Esophagus muscularis mucosa (tissue), 4 donors: ENCODE measurements around the gene GLTP. TPM values are rescaled to one million over a fixed set of nuclear protein-coding genes. Genes with fewer than 3 reads are reported as not detected.

Experiments
- DNase-seq: peaks from one replicate; pipeline ENCODE4 v3.0.0-alpha.2; 2017; ENCODE audit errors: extremely low spot score
- H3K27ac ChIP-seq, 4 donors: fragments of 200-600 bp; sonication (generic); replicated peaks in 1 of 4; 1 replicate in 3 of 4; 2 replicates in 1 of 4; pipeline ENCODE4 v1.5.1; 2016 to 2019; ENCODE audit warnings: mild to moderate bottlenecking in 1 of 4
- H3K27me3 ChIP-seq, 4 donors: fragments of 200-600 bp; sonication (generic); one replicate each; pipeline versions ENCODE4 v1.5.1 to v1.6.0; 2016 to 2019
- H3K36me3 ChIP-seq, 4 donors: fragments of 200-600 bp; sonication (generic); one replicate each; pipeline ENCODE4 v1.5.1; 2016 to 2019
- H3K4me1 ChIP-seq, 4 donors: fragments of 200-600 bp; sonication (generic); one replicate each; pipeline ENCODE4 v1.5.1; 2016 to 2019
- H3K4me3 ChIP-seq, 4 donors: fragments of 200-600 bp; sonication (generic); 1 replicate in 2 of 4; 2 replicates in 2 of 4; pipeline ENCODE4 v1.5.1; 2016 to 2019; ENCODE audit warnings: mild to moderate bottlenecking in 4 of 4, moderate library complexity in 1 of 4
- H3K9me3 ChIP-seq, 4 donors: fragments of 200-600 bp; sonication (generic); 1 replicate in 3 of 4; 2 replicates in 1 of 4; pipeline ENCODE4 v1.5.1; 2016 to 2019
- EP300 ChIP-seq: sonication (generic); formaldehyde crosslinking; IDR thresholded peaks from one replicate; pipeline ENCODE4 v1.6.1; 2017; ENCODE audit warnings: antibody characterized with exemption
- POLR2A ChIP-seq: fragments of 450-650 bp; IDR thresholded peaks from one replicate; pipeline ENCODE4 v1.6.1; 2017; ENCODE audit warnings: antibody characterized with exemption, moderate library complexity, mild to moderate bottlenecking, low read depth
- POLR2AphosphoS5 ChIP-seq, 2 donors: sonication (generic); formaldehyde crosslinking; IDR thresholded peaks; one replicate each; pipeline ENCODE4 v1.6.1; 2017; ENCODE audit warnings: antibody characterized with exemption in 2 of 2
- WGBS: methylation state at CpG from one replicate; pipeline ENCODE4 v1.1.5; 2018; 5-methylcytosine and 5-hydroxymethylcytosine counted together
- intact Hi-C: fragments of 100-400 bp; cut with DNase I; formaldehyde crosslinking; loops from one replicate; pipeline ENCODE4 v1.15.1; 2023
- total RNA-seq, 4 donors: library from RNA; depleted of rRNA; stranded (reverse); fragments of >200 nt; gene quantifications; one replicate each; pipeline versions ENCODE4 v1.1.0 to v1.2.1, GENCODE V29; 2016
- TF ChIP-seq, protein P1 (sequence below), 3 experiments: fragments of 200-600 bp in 2 of 3; fragments of 450-650 bp in 1 of 3; sonication (generic) in 2 of 3; IDR thresholded peaks; one replicate each; pipeline ENCODE4 v1.5.1; 2017 to 2019; ENCODE audit warnings: antibody characterized with exemption in 3 of 3, mild to moderate bottlenecking in 2 of 3, moderate library complexity in 1 of 3

GLTP gene
- total RNA-seq, 4 donors from 2014 or later: 37.0 to 47.7 (median 39.6) TPM

GRCh38 chr12:109830718-109831117, 49.6 kb downstream of the GLTP start:
- peaks cover 2 to 18% (median 11%) of the 10 kb centered on the region in 4 donors for H3K4me1 ChIP-seq
- H3K36me3 ChIP-seq: no peaks in the 10 kb centered on the region
- TF ChIP-seq, protein P1, sequence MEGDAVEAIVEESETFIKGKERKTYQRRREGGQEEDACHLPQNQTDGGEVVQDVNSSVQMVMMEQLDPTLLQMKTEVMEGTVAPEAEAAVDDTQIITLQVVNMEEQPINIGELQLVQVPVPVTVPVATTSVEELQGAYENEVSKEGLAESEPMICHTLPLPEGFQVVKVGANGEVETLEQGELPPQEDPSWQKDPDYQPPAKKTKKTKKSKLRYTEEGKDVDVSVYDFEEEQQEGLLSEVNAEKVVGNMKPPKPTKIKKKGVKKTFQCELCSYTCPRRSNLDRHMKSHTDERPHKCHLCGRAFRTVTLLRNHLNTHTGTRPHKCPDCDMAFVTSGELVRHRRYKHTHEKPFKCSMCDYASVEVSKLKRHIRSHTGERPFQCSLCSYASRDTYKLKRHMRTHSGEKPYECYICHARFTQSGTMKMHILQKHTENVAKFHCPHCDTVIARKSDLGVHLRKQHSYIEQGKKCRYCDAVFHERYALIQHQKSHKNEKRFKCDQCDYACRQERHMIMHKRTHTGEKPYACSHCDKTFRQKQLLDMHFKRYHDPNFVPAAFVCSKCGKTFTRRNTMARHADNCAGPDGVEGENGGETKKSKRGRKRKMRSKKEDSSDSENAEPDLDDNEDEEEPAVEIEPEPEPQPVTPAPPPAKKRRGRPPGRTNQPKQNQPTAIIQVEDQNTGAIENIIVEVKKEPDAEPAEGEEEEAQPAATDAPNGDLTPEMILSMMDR (IDR thresholded peaks at IDR 0.05): no peak
- TF ChIP-seq EP300 (no peak), POLR2AphosphoS5 (IDR thresholded peaks at IDR 0.05) (no peak), POLR2A (no peak)
- 75% methylated on average over 2 of the region's 2 CpGs for WGBS
- peaks cover 4 to 63% (median 6%) of the 10 kb centered on the region in 4 donors for H3K27me3 ChIP-seq
- no peak overlapping the region for H3K4me3 ChIP-seq
- intact Hi-C loops: no loop called here
- no peaks in the 10 kb centered on the region for H3K9me3 ChIP-seq
- DNase-seq: no peak
- no peak overlapping the region for H3K27ac ChIP-seq

DNA sequence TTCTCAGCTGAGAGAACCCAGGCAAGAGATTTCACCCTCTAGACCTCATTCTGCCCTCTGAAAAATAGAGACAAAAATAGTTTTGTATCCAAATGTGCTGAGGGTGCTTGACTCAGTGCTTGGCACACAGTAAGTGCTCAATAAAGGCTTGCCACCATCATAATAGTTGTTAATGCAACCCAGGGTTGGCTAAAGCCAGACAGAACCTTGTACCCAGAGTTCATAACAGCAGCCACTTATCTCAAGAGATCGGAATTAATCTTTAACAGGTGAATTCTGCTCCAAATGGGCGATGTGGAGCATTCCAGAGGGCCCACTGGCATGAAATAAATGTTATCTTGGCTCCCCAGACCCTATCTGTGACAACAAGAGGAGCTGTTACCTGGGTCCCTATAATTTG, 50.1 kb downstream of the GLTP start:
- H3K36me3 ChIP-seq: no peaks in the 10 kb centered on the region
- H3K4me1 ChIP-seq: peaks cover 2 to 18% (median 11%) of the 10 kb centered on the region in 4 donors
- TF ChIP-seq POLR2AphosphoS5 (IDR thresholded peaks at IDR 0.05): no peak
- TF ChIP-seq POLR2A: no peak
- TF ChIP-seq, protein P1 (IDR thresholded peaks at IDR 0.05): no peak
- no peak for TF ChIP-seq EP300
- peaks cover 4 to 63% (median 6%) of the 10 kb centered on the region in 4 donors for H3K27me3 ChIP-seq
- intact Hi-C loops: no loop called here
- no peak overlapping the region for H3K27ac ChIP-seq
- H3K4me3 ChIP-seq: no peak overlapping the region
- no peak for DNase-seq
- 100% methylated on average over 2 of the region's 2 CpGs for WGBS
- no peaks in the 10 kb centered on the region for H3K9me3 ChIP-seq

GRCh38 chr12:109829667-109830066, 50.7 kb downstream of the GLTP start:
- whole genome bisulfite sequencing: 78% methylated on average over 10 of the region's 10 CpGs
- TF ChIP-seq POLR2AphosphoS5 (IDR thresholded peaks at IDR 0.05) (no peak), POLR2A (no peak), EP300 (no peak)
- TF ChIP-seq, protein P1 (IDR thresholded peaks at IDR 0.05): no peak
- intact Hi-C loops: no loop called here
- H3K4me3 ChIP-seq: no peak overlapping the region
- no peaks in the 10 kb centered on the region for H3K9me3 ChIP-seq
- H3K27ac ChIP-seq: no peak overlapping the region
- no peak for DNase-seq
- peaks cover 4 to 63% (median 6%) of the 10 kb centered on the region in 4 donors for H3K27me3 ChIP-seq
- no peaks in the 10 kb centered on the region for H3K36me3 ChIP-seq
- H3K4me1 ChIP-seq: peaks cover 2 to 18% (median 11%) of the 10 kb centered on the region in 4 donors

- 86% methylated on average over 2 of the region's 3 CpGs for WGBS
- no peak for DNase-seq
- Histone ChIP-seq H3K27ac (peak overlapping the region in 2 of 4 donors; percentile 41 to 46), H3K4me3 (no peak overlapping the region), H3K4me1 (peaks cover 2 to 18% (median 11%) of the 10 kb centered on the region in 4 donors), H3K27me3 (peaks cover 4 to 59% (median 6%) of the 10 kb centered on the region in 4 donors), H3K9me3 (no peaks in the 10 kb centered on the region), H3K36me3 (no peaks in the 10 kb centered on the region)
- TF ChIP-seq, protein P1 (IDR thresholded peaks at IDR 0.05): no peak
- TF ChIP-seq EP300 (no peak), POLR2A (no peak), POLR2AphosphoS5 (IDR thresholded peaks at IDR 0.05) (no peak)
- intact Hi-C loops: no loop called here
Observed at GRCh38 chr12:109828754-109829511, 51.4 kb downstream of the GLTP start.
